Measurements from ENCODE around the gene IL22RA2.
A peak's percentile ranks its signal among the peaks of the same experiment; 100 is the strongest.
"Not testable (repeated sequence)": the region's sequence is repeated elsewhere in the genome, so short reads cannot be mapped to it uniquely, and the experiment has no call there.

Gene IL22RA2

GRCh38 chr6:137173501-137173900 is at the start of gene IL22RA2:
IL22RA2 (minus strand) TSS chr6:137173644; CDS start chr6:137161749, 11,895 bp downstream.
- no peak for DNase-seq (ENCODE audit: low read depth in 1 of 2, low spot score in 1 of 2)

DNA sequence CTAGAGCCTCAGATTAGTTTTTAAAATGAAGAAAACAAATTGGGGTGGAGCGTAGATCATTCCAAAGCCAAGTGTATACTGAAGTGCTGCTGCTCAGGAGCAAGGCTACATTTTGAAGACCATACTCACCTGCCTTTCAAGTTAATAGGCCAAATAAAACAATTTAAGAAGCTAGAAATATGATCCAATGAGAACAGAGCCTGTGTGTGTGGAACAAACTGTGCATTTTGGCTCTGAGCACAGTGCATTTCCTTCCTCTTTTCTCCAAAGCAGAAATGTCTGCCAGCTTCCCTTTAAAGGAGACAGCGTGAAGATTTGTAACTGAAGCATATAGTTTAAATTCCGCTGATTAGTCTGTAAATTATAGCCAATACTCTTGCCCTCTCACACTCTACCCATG is 48.9 kb upstream of the IL22RA2 start:
- DNase-seq (ENCODE audit: low read depth in 1 of 2, low spot score in 1 of 2), result no peak

- DNase-seq (ENCODE audit: low read depth in 1 of 2, low spot score in 1 of 2), result no peak
Observed at GRCh38 chr6:137219664-137220252, 46.3 kb upstream of the IL22RA2 start.

- DNase-seq (ENCODE audit: low read depth in 1 of 2, low spot score in 1 of 2), result peak; percentile 86 to 94
Observed at GRCh38 chr6:137218917-137219663, 45.6 kb upstream of the IL22RA2 start, which contains the start of gene IFNGR1. IFNGR1 (minus strand) TSS chr6:137219385; CDS start chr6:137219327, 58 bp downstream.

- no peak for DNase-seq (ENCODE audit: low read depth in 1 of 2, low spot score in 1 of 2)
Observed at GRCh38 chr6:137218473-137218916, 45.1 kb upstream of the IL22RA2 start.

- no peak for DNase-seq (ENCODE audit: low read depth in 1 of 2, low spot score in 1 of 2)
Observed at GRCh38 chr6:137217801-137218472, 44.5 kb upstream of the IL22RA2 start.

GRCh38 chr6:137216875-137217553 is 43.6 kb upstream of the IL22RA2 start:
- DNase-seq (ENCODE audit: low read depth in 1 of 2, low spot score in 1 of 2), result no peak

GRCh38 chr6:137216106-137216505 is 42.7 kb upstream of the IL22RA2 start:
- no peak for DNase-seq (ENCODE audit: low read depth in 1 of 2, low spot score in 1 of 2)

GRCh38 chr6:137215630-137216029 is 42.2 kb upstream of the IL22RA2 start:
- not testable (repeated sequence) for DNase-seq (ENCODE audit: low read depth in 1 of 2, low spot score in 1 of 2)

GRCh38 chr6:137214931-137215330 is 41.5 kb upstream of the IL22RA2 start:
- no peak for DNase-seq (ENCODE audit: low read depth in 1 of 2, low spot score in 1 of 2)

- DNase-seq (ENCODE audit: low read depth in 1 of 2, low spot score in 1 of 2), result no peak
Observed at GRCh38 chr6:137213813-137214212, 40.4 kb upstream of the IL22RA2 start.

DNA sequence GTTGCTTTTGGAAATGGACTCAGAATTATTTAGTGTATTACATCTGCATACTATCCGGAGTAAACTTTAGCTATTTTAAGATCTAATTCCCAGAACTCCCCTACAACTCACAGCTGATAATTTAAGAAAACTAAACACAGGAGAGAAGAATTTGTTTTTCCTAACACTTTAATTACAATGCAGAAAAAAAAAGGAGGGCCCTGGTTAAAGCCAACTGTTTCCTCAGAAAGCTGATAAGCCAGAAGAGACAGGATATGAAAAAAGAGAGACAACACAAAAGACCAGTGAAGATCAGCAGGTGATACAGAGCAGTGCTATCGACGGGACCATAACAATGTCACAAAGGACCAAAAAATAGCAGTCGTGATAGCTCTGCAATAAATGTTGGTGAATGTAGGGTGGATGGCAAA is 39.9 kb upstream of the IL22RA2 start:
- no peak for DNase-seq (ENCODE audit: low read depth in 1 of 2, low spot score in 1 of 2)

DNA sequence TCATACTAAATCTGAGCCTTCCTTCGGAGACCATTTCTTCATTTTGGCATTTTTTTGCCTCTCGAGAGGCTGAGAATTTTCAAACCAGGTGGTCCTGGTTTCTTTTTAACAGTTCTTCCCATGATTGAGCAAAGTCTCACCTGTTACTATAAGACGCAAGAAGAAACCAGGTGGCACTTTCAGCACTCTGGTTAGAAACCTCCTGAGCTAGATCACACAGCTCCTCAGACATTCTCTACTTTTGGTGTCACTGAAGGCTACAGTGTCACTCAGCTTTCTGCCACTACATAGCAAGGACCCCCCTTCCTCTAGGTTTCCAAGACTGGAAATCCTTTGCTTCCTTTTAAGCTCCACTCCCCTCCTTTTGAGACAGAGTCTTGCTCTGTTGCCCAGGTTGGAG is 38.5 kb upstream of the IL22RA2 start:
- DNase-seq (ENCODE audit: low read depth in 1 of 2, low spot score in 1 of 2), result no peak

DNA sequence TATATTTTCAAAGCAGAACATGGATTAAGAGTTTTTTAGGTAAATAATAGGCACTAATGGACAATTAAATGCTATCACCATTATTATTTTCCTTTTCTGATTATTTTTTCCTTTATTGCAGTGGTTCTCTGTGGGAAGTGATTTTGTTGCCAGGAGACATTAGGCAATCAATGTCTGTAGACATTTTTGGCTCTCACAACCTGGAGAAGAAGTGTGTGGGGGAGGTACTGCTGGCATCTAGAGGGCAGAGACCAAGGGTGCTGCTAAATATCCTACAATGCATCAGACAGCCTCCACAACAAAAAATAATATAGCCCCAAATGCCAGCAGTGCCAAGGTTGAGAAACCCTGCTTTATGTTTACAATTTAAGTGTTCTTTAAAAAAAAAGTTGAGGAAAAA is 37.5 kb upstream of the IL22RA2 start:
- no peak for DNase-seq (ENCODE audit: low read depth in 1 of 2, low spot score in 1 of 2)

DNA sequence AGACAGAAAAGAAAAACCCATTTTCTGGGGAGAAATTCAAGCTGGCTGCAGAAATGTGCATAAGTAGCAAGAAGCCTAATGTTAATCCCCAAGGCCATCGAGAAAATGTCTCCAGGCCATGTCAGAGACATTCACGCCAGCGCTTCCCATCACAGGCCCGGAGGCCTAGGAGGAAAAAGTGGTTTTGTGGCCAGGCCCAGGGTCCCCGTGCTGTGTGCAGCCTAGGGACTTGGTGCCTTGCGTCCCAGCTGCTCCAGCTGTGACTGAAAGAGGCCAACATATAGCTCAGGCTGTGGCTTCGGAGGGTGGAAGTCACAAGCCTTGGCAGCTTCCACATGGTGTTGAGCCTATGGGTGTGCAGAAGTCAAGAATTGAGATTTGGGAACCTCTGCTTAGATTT is 34.8 kb upstream of the IL22RA2 start:
- no peak for DNase-seq (ENCODE audit: low read depth in 1 of 2, low spot score in 1 of 2)

- not testable (repeated sequence) for DNase-seq (ENCODE audit: low read depth in 1 of 2, low spot score in 1 of 2)
Observed at GRCh38 chr6:137207457-137207856, 34.0 kb upstream of the IL22RA2 start.

GRCh38 chr6:137206577-137206976 is 33.1 kb upstream of the IL22RA2 start:
- DNase-seq (ENCODE audit: low read depth in 1 of 2, low spot score in 1 of 2), result no peak

DNA sequence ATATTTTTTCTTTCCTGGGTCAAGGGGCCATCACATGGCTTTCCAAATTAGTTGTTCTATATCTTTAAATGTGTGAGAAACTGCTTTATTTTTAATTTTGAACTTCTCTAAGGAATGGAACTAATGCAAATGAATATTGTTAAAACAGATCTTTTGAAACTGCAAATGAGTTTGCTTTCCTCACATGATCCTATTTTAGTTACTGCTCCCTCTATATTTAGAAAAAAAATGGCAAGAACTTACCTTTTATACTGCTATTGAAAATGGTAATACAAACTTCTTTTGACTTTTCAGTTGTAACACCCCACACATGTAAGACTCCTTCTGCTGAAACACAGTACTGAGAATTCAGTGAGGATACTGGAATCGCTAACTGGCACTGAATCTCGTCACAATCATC is 29.8 kb upstream of the IL22RA2 start:
- no peak for DNase-seq (ENCODE audit: low read depth in 1 of 2, low spot score in 1 of 2)

DNA sequence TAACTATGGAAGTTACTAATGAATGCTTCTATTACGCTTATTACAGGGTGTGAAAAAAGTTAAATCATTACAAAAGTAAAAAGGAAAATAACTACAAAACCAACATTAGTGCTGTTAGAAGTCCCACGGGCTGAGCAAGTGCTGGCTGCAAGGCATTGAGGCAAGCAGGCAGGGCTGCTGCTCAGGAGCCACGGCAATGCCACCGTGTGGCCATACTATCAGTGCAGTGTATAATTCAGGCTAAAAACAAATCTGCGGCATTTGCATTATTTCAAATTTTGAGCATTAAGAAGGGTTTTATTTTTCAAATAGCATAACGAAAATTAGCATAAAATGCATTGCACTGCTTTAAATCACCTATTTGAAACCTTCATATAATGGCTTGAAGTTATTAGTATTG is 28.6 kb upstream of the IL22RA2 start:
- DNase-seq (ENCODE audit: low read depth in 1 of 2, low spot score in 1 of 2), result no peak

- DNase-seq (ENCODE audit: low read depth in 1 of 2, low spot score in 1 of 2), result no peak
Observed at GRCh38 chr6:137201006-137201405, 27.6 kb upstream of the IL22RA2 start.

GRCh38 chr6:137200288-137200687 is 26.8 kb upstream of the IL22RA2 start:
- DNase-seq (ENCODE audit: low read depth in 1 of 2, low spot score in 1 of 2), result no peak
